GM12878 (cell line): ENCODE measurements around the gene PLAC8L1. TPM values are rescaled to one million over a fixed set of nuclear protein-coding genes. Genes with fewer than 3 reads are reported as not detected.

Experiments
- ATAC-seq: fragments of 200-7000 bp; cut with Tn5 transposase; 3 replicates; pipeline ENCODE4 v1.9.1; 2020; ENCODE audit warnings: mild to moderate bottlenecking, moderate library complexity
- BruUV-seq: library from RNA; stranded (reverse); fragments of 400-500 nt; replicated peaks from 2 replicates; lab custom pipeline; 2021; lab: Mats Ljungman, UMichigan
- CTCF ChIA-PET: fragments of 300-600 bp; sonication (Branson Sonifier 250); formaldehyde crosslinking; extraction: SDS; loops from one replicate; lab custom pipeline; 2021; ENCODE audit warnings: inconsistent platforms; lab: Yijun Ruan, JAX
- POLR2A ChIA-PET: fragments of 350-600 bp; formaldehyde crosslinking; extraction: SDS; loops from one replicate; lab custom pipeline; 2021; ENCODE audit warnings: inconsistent platforms; lab: Charles Lee
- RAD21 ChIA-PET: fragments of 300-600 bp; sonication (Branson Sonifier 250); formaldehyde crosslinking; loops from one replicate; lab custom pipeline; 2023; ENCODE audit warnings: antibody characterized with exemption; ENCODE audit not compliant: unreplicated experiment; lab: Charles Lee
- SMC1A ChIA-PET: fragments of 300-600 bp; sonication (Branson Sonifier 250); formaldehyde crosslinking; loops from one replicate; lab custom pipeline; 2023; ENCODE audit not compliant: unreplicated experiment, uncharacterized antibody; lab: Charles Lee
- DNase-seq: peaks from one replicate; pipeline ENCODE4 v3.0.0-alpha.2; 2011; ENCODE audit warnings: low read depth, low spot score
- FAIRE-seq: peaks from 3 replicates; lab custom pipeline; 2011; peaks lifted over from hg19 to GRCh38; lab: Jason Lieb, UNC
- H2AFZ ChIP-seq: 2 replicates; pipeline ENCODE4 v1.6.0; 2011; ENCODE audit warnings: low read depth, low read length, control low read depth; ENCODE audit not compliant: control insufficient read depth
- H3K27ac ChIP-seq: 2 replicates; pipeline ENCODE4 v1.5.1; 2011; ENCODE audit warnings: control low read depth; ENCODE audit not compliant: control insufficient read depth, insufficient read depth
- H3K27me3 ChIP-seq, 2 experiments: replicated peaks in 1 of 2; 2 replicates each; pipeline versions ENCODE4 v1.6.0 to v1.6.1; 2011; ENCODE audit warnings: low read length in 1 of 2; ENCODE audit not compliant: control insufficient read depth in 2 of 2, insufficient read depth in 2 of 2
- H3K36me3 ChIP-seq, 2 experiments: 2 replicates each; pipeline ENCODE4 v1.5.1; 2011; ENCODE audit warnings: low read length in 1 of 2; ENCODE audit not compliant: control insufficient read depth in 2 of 2, insufficient read depth in 2 of 2
- H3K4me1 ChIP-seq: 2 replicates; pipeline ENCODE4 v1.6.1; 2011; ENCODE audit warnings: mild to moderate bottlenecking, low read length, moderate library complexity, mixed read lengths; ENCODE audit not compliant: control insufficient read depth, insufficient read depth
- H3K4me2 ChIP-seq: 2 replicates; pipeline ENCODE4 v1.6.0; 2011; ENCODE audit warnings: control low read depth; ENCODE audit not compliant: control insufficient read depth, insufficient read depth
- H3K4me3 ChIP-seq: fragments of 200-600 bp; sonication (generic); 2 replicates; pipeline ENCODE4 v1.5.1; 2016
- H3K79me2 ChIP-seq: 2 replicates; pipeline ENCODE4 v1.6.0; 2011; ENCODE audit warnings: low read length; ENCODE audit not compliant: control insufficient read depth, insufficient read depth
- H3K9ac ChIP-seq: 2 replicates; pipeline ENCODE4 v1.8.0; 2011; ENCODE audit warnings: low read length, control low read depth, mixed read lengths; ENCODE audit not compliant: control insufficient read depth, insufficient read depth
- H3K9me3 ChIP-seq: replicated peaks from 3 replicates; pipeline ENCODE4 v1.5.1; 2011; ENCODE audit warnings: mild to moderate bottlenecking, low read length; ENCODE audit not compliant: control insufficient read depth, insufficient read depth
- H4K20me1 ChIP-seq: 2 replicates; pipeline ENCODE4 v1.6.0; 2011; ENCODE audit not compliant: control insufficient read depth, insufficient read depth
- BCL3 ChIP-seq: IDR thresholded peaks from 2 replicates; pipeline ENCODE4 v1.6.1; 2011; ENCODE audit warnings: borderline replicate concordance, low read depth, mild to moderate bottlenecking, moderate library complexity, low read length; ENCODE audit not compliant: insufficient read depth, poor library complexity, severe bottlenecking
- CHD4 ChIP-seq: fragments of 200-600 bp; sonication (generic); IDR thresholded peaks from 2 replicates; pipeline ENCODE4 v1.6.1; 2016; ENCODE audit warnings: mild to moderate bottlenecking
- E2F4 ChIP-seq: IDR thresholded peaks from 2 replicates; pipeline ENCODE4 v1.6.1; 2012; ENCODE audit warnings: low read depth, low read length, improper control_type of control experiment
- HCFC1 ChIP-seq: fragments of 150-350 bp; IDR thresholded peaks from 2 replicates; pipeline ENCODE4 v1.6.1; 2014; ENCODE audit warnings: low read length
- IKZF2 ChIP-seq, 2 experiments: fragments of 450-650 bp; IDR thresholded peaks; 2 replicates each; pipeline ENCODE4 v1.6.1; 2017; ENCODE audit warnings: mild to moderate bottlenecking in 2 of 2, moderate library complexity in 2 of 2
- IRF5 ChIP-seq: fragments of 450-650 bp; IDR thresholded peaks from 2 replicates; pipeline ENCODE4 v1.6.1; 2017; ENCODE audit warnings: borderline replicate concordance
- KAT2A ChIP-seq: conservative IDR thresholded peaks from 2 replicates; pipeline ENCODE4 v1.6.1; 2011; ENCODE audit warnings: low read depth, low read length; ENCODE audit not compliant: control insufficient read depth
- KDM1A ChIP-seq: fragments of 200-600 bp; sonication (generic); IDR thresholded peaks from 2 replicates; pipeline ENCODE4 v1.6.1; 2016; ENCODE audit warnings: borderline replicate concordance
- MYB ChIP-seq: fragments of 150-350 bp; IDR thresholded peaks from 2 replicates; pipeline ENCODE4 v1.6.1; 2014; ENCODE audit warnings: mild to moderate bottlenecking, low read depth, low read length, borderline replicate concordance
- POLR2AphosphoS2 ChIP-seq: IDR thresholded peaks from 2 replicates; pipeline ENCODE4 v1.6.1; 2011; ENCODE audit warnings: low read depth, mild to moderate bottlenecking, low read length, improper control_type of control experiment, moderate library complexity
- RELB ChIP-seq: fragments of 450-650 bp; IDR thresholded peaks from 2 replicates; pipeline ENCODE4 v1.6.1; 2017; ENCODE audit warnings: low read depth, mild to moderate bottlenecking, moderate library complexity
- RFX5 ChIP-seq: IDR thresholded peaks from 2 replicates; pipeline ENCODE4 v1.6.1; 2011; ENCODE audit warnings: low read depth, low read length, improper control_type of control experiment
- TCF12 ChIP-seq: IDR thresholded peaks from 2 replicates; pipeline ENCODE4 v1.6.1; 2011; ENCODE audit warnings: low read depth, mild to moderate bottlenecking, low read length
- TCF7 ChIP-seq: IDR thresholded peaks from 2 replicates; pipeline ENCODE4 v1.6.1; 2014; ENCODE audit warnings: antibody characterized with exemption, borderline replicate concordance
- WGBS: methylation state at CpG from one replicate; pipeline ENCODE4 v1.1.6; 2016; ENCODE audit warnings: low lambda C conversion rate; ENCODE audit not compliant: insufficient replicate concordance, insufficient coverage; ENCODE audit errors: missing lambda C conversion rate; 5-methylcytosine and 5-hydroxymethylcytosine counted together
- in situ Hi-C: fragments of 300-500 bp; cut with MboI; formaldehyde crosslinking; loops from 9 replicates; pipeline ENCODE4 v1.14.3; 2018; ENCODE audit warnings: mixed read lengths
- intact Hi-C: fragments of 100-400 bp; cut with micrococcal nuclease; formaldehyde crosslinking; loops from one replicate; pipeline ENCODE4 v1.14.2; 2022; ENCODE audit not compliant: unreplicated experiment
- polyA plus RNA-seq, 11 experiments: library from polyadenylated mRNA; depleted of rRNA in 4 of 11; unstranded in 6 of 11; stranded (reverse) in 5 of 11; fragments of >200 nt; fragmentation: Nextera tagmentation in 4 of 11; fragmentation: Illumina TruSeq in 1 of 11; extraction: Ambion mirVana in 4 of 11; extraction: Trizol in 1 of 11; gene quantifications; 1 replicate in 1 of 11; 2 replicates in 10 of 11; pipeline versions ENCODE4 v1.2.1 to v1.2.3, GENCODE V29; 2011 to 2016; ENCODE audit warnings: inconsistent platforms in 2 of 11, missing spikeins in 2 of 11, low read depth in 1 of 11
- total RNA-seq, 4 experiments: library from RNA; depleted of rRNA in 3 of 4; stranded (reverse); fragments of >200 nt in 3 of 4; fragmentation: Illumina TruSeq in 1 of 4; extraction: Trizol in 1 of 4; gene quantifications; 2 replicates each; pipeline versions ENCODE4 v1.2.1 to v1.2.3, GENCODE V29; 2013 to 2021

Gene PLAC8L1
- total and polyA plus RNA-seq, 10 of the 15 experiments (the other 5 are each of a cell fraction or from before 2014, with no cell fraction given) = 0.17 to 0.39 (median 0.24) TPM; not detected in 4

- no peak for TF ChIP-seq BCL3
Observed at GRCh38 chr5:146071171-146071570, 34.2 kb downstream of the PLAC8L1 start (continued).

GRCh38 chr5:146070746-146071145 is 34.6 kb downstream of the PLAC8L1 start:
- no TSS peak for BruUV-seq
- in situ Hi-C loops = no loop called here
- ATAC-seq = no peak
- no peak overlapping the region; the same call in 1 of the 2 replicates for H3K4me2 ChIP-seq
- no peak for TF ChIP-seq KAT2A
- TF ChIP-seq TCF12 = no peak
- TF ChIP-seq MYB = no peak
- TF ChIP-seq POLR2AphosphoS2 = no peak
- TF ChIP-seq E2F4 = no peak
- TF ChIP-seq RFX5 = no peak
- TF ChIP-seq CHD4 = no peak
- TF ChIP-seq RELB = no peak
- no peak for TF ChIP-seq TCF7
- TF ChIP-seq IRF5 = no peak
- no peak for TF ChIP-seq HCFC1
- no peak for TF ChIP-seq KDM1A
- TF ChIP-seq IKZF2 (IDR thresholded peaks at IDR 0.05) = no peak
- TF ChIP-seq, all 136 proteins: peak for 0
- H3K27me3 ChIP-seq = no peaks in the 10 kb centered on the region
- H3K4me3 ChIP-seq = no peak overlapping the region
- FAIRE-seq = no peak
- 72% methylated on average over 3 of the region's 3 CpGs for WGBS
- no peak for DNase-seq
- H3K36me3 ChIP-seq = no peaks in the 10 kb centered on the region
- POLR2A ChIA-PET = no interaction called here
- SMC1A ChIA-PET = interaction anchor here (0.8 to 1.4 kb wide), 3 partner anchors 22 to 168 kb away, joined by 3 read pairs; no protein-coding TSS in a partner anchor
- H3K4me1 ChIP-seq = peaks cover 20% of the 10 kb centered on the region
- CTCF ChIA-PET = interaction anchor here (0.8 to 1.3 kb wide), 3 partner anchors 8 to 12 kb away, joined by 3 read pairs; no protein-coding TSS in a partner anchor
- no peak overlapping the region for H2AFZ ChIP-seq
- RAD21 ChIA-PET = no interaction called here
- no peaks in the 10 kb centered on the region for H3K79me2 ChIP-seq
- no peaks in the 10 kb centered on the region for H3K9me3 ChIP-seq
- H4K20me1 ChIP-seq = no peaks in the 10 kb centered on the region
- intact Hi-C loops = no loop called here
- H3K9ac ChIP-seq = no peak overlapping the region
- H3K27ac ChIP-seq = no peak overlapping the region
